ENCODE measurements around the gene COX11. TPM values are rescaled to one million over a fixed set of nuclear protein-coding genes. Genes with fewer than 3 reads are reported as not detected.

The COX11 gene
- total RNA-seq, 3 donors from 2014 or later, result 40.3 to 56.2 (median 55.9) TPM

DNA sequence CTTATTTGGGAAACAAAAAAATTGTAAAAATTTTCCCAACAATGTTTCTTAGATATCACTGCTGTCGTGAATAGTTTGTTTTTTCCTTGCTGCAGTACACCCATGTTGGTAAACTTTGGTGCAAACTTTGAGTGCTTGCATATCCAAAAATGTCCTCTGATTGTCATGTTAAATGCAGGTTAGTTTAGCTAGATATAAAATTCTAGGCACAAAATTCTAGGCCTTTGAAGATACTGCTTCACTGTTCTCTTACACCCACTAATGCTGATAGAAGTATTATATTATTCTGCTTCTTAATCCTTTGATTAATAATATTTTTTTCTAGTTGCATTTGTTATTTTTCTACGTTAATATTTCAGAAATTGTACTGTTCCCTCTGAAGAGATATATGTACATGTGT, 51.7 kb downstream of the COX11 start:
- Histone ChIP-seq H3K27ac (no peak overlapping the region), H3K4me1 (no peaks in the 10 kb centered on the region), H3K4me3 (no peak overlapping the region), H3K36me3 (peaks cover 7% of the 10 kb centered on the region), H3K9me3 (no peaks in the 10 kb centered on the region), H3K27me3 (no peaks in the 10 kb centered on the region)
- no peak for DNase-seq (ENCODE audit: low spot score in 2 of 2)
- intact Hi-C loops (cut with DNase I; ENCODE audit: low total_unique reads), result no loop called here
- TF ChIP-seq POLR2AphosphoS5 (IDR thresholded peaks at IDR 0.05) (no peak), POLR2A (IDR thresholded peaks at IDR 0.05) (no peak)
- TF ChIP-seq, protein P1, sequence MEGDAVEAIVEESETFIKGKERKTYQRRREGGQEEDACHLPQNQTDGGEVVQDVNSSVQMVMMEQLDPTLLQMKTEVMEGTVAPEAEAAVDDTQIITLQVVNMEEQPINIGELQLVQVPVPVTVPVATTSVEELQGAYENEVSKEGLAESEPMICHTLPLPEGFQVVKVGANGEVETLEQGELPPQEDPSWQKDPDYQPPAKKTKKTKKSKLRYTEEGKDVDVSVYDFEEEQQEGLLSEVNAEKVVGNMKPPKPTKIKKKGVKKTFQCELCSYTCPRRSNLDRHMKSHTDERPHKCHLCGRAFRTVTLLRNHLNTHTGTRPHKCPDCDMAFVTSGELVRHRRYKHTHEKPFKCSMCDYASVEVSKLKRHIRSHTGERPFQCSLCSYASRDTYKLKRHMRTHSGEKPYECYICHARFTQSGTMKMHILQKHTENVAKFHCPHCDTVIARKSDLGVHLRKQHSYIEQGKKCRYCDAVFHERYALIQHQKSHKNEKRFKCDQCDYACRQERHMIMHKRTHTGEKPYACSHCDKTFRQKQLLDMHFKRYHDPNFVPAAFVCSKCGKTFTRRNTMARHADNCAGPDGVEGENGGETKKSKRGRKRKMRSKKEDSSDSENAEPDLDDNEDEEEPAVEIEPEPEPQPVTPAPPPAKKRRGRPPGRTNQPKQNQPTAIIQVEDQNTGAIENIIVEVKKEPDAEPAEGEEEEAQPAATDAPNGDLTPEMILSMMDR (IDR thresholded peaks at IDR 0.05), result no peak

Other genes with a start within 250 kb of the COX11 start
- 10 to 100 TPM; 18.4 to 72.2 (median 47.2) TPM for gene TOM1L1, start 67.8 kb downstream of the COX11 start, total RNA-seq
- 10 to 100 TPM; 10.4 to 29.2 (median 20.2) TPM for gene STXBP4, start 111 bp upstream of the COX11 start, total RNA-seq

Measured in breast epithelium (tissue), 4 donors.